Suppressor macrophage treated with lipopolysaccharide for 4 hours (primary cell): ENCODE data around the gene ENTHD1.
"Not testable (repeated sequence)": the region's sequence is repeated elsewhere in the genome, so short reads cannot be mapped to it uniquely, and the experiment has no call there.

Experiments used
- DNase-seq: peaks from one replicate; pipeline ENCODE4 v3.0.0-alpha.2; 2020

Gene ENTHD1

GRCh38 chr22:39776295-39777009 lies 117.1 kb downstream of the ENTHD1 start:
- no peak for DNase-seq

- DNase-seq, result peak; percentile 15
These were observed 119.5 kb downstream of the ENTHD1 start for GRCh38 chr22:39773976-39774539.

- DNase-seq, result no peak
These were observed 120.1 kb downstream of the ENTHD1 start for GRCh38 chr22:39773503-39773902.

- DNase-seq, result no peak
These were observed 122.1 kb downstream of the ENTHD1 start for GRCh38 chr22:39771486-39771885.

- no peak for DNase-seq
These were observed 127.9 kb downstream of the ENTHD1 start for GRCh38 chr22:39765661-39766060.

GRCh38 chr22:39765046-39765445 lies 128.5 kb downstream of the ENTHD1 start:
- DNase-seq, result no peak

- no peak for DNase-seq
These were observed 130.3 kb downstream of the ENTHD1 start for GRCh38 chr22:39763276-39763675.

- DNase-seq, result no peak
These were observed 142.8 kb downstream of the ENTHD1 start for GRCh38 chr22:39750759-39751158.

GRCh38 chr22:39748877-39749276 lies 144.7 kb downstream of the ENTHD1 start:
- DNase-seq, result no peak

GRCh38 chr22:39746600-39747262 lies 146.8 kb downstream of the ENTHD1 start:
- DNase-seq, result no peak

GRCh38 chr22:39745789-39746188 lies 147.8 kb downstream of the ENTHD1 start:
- peak; percentile 6 for DNase-seq

GRCh38 chr22:39744353-39744752 lies 149.2 kb downstream of the ENTHD1 start:
- no peak for DNase-seq

GRCh38 chr22:39743935-39744334 lies 149.6 kb downstream of the ENTHD1 start:
- DNase-seq, result no peak

GRCh38 chr22:39739338-39740027 lies 154.1 kb downstream of the ENTHD1 start:
- no peak for DNase-seq

- DNase-seq, result no peak
These were observed 154.8 kb downstream of the ENTHD1 start for GRCh38 chr22:39738746-39739145.

- no peak for DNase-seq
These were observed 157.8 kb downstream of the ENTHD1 start for GRCh38 chr22:39735776-39736175.

GRCh38 chr22:39734866-39735265 lies 158.7 kb downstream of the ENTHD1 start:
- DNase-seq, result no peak

- not testable (repeated sequence) for DNase-seq
These were observed 159.5 kb downstream of the ENTHD1 start for GRCh38 chr22:39734046-39734445.

GRCh38 chr22:39733191-39733590 lies 160.4 kb downstream of the ENTHD1 start:
- no peak for DNase-seq

GRCh38 chr22:39732625-39733024 lies 160.9 kb downstream of the ENTHD1 start:
- no peak for DNase-seq

GRCh38 chr22:39731881-39732555 lies 161.5 kb downstream of the ENTHD1 start:
- no peak for DNase-seq

GRCh38 chr22:39731481-39731880 lies 162.1 kb downstream of the ENTHD1 start:
- DNase-seq, result no peak
